AG04449 (cell line): ENCODE data around the gene IPMK.
"Not testable (repeated sequence)": the region's sequence is repeated elsewhere in the genome, so short reads cannot be mapped to it uniquely, and the experiment has no call there.

Experiments
- CTCF ChIA-PET: fragments of 350-600 bp; formaldehyde crosslinking; extraction: SDS; loops from one replicate; lab custom pipeline; 2021; ENCODE audit warnings: antibody characterized with exemption; lab: Yijun Ruan, JAX
- POLR2A ChIA-PET: fragments of 400-600, 350-600 bp; formaldehyde crosslinking; extraction: SDS; loops from one replicate; lab custom pipeline; 2020; ENCODE audit warnings: antibody characterized with exemption, inconsistent platforms; lab: Yijun Ruan, JAX
- DNase-seq: peaks from one replicate; pipeline ENCODE4 v3.0.0-alpha.2; 2010; ENCODE audit warnings: low read depth, low spot score
- H3K4me3 ChIP-seq: 2 replicates; pipeline ENCODE4 v1.5.1; 2011; ENCODE audit warnings: low read depth, mild to moderate bottlenecking, control low read depth, low read length
- CTCF ChIP-seq: IDR thresholded peaks from one replicate; pipeline ENCODE4 v1.5.1; 2011; ENCODE audit warnings: mild to moderate bottlenecking, moderate library complexity, low read length, control low read depth, inconsistent platforms; ENCODE audit not compliant: insufficient read depth; ENCODE audit errors: missing control alignments

Gene IPMK

GRCh38 chr10:58239561-58240169 lies 28.0 kb downstream of the IPMK start:
- TF ChIP-seq CTCF, result no peak
- CTCF ChIA-PET, result interaction anchor here (1.8 to 1.9 kb wide), 2 partner anchors 52 to 62 kb away, joined by 5 to 11 read pairs; no protein-coding TSS in a partner anchor
- no peak overlapping the region for H3K4me3 ChIP-seq
- POLR2A ChIA-PET, result no interaction called here
- DNase-seq, result no peak

- CTCF ChIA-PET, result interaction anchor here (1.1 kb wide), 2 partner anchors 12 to 63 kb away, joined by 3 to 4 read pairs; no protein-coding TSS in a partner anchor
- POLR2A ChIA-PET, result interaction anchor here (1.0 kb wide), 1 partner anchor 32 kb away, joined by 6 read pairs; the partner anchor contains the start of gene CISD1
Observed at GRCh38 chr10:58237014-58237834, 30.5 kb downstream of the IPMK start.

GRCh38 chr10:58229856-58230255 lies 37.8 kb downstream of the IPMK start:
- DNase-seq, CTCF ChIA-PET, POLR2A ChIA-PET, H3K4me3 ChIP-seq: not testable (repeated sequence)

More at GRCh38 chr10:58237014-58237834, 30.5 kb downstream of the IPMK start:
- no peak for TF ChIP-seq CTCF
- DNase-seq, result peak; percentile 55
- no peak overlapping the region for H3K4me3 ChIP-seq

GRCh38 chr10:58225654-58226053 lies 42.0 kb downstream of the IPMK start:
- no peak for DNase-seq
- ChIA-PET POLR2A (no interaction called here), CTCF (interaction anchor here (1.1 kb wide), 1 partner anchor 74 kb away, joined by 3 read pairs; no protein-coding TSS in a partner anchor)
- no peak overlapping the region for H3K4me3 ChIP-seq
- no peak for TF ChIP-seq CTCF

- ChIA-PET POLR2A (no interaction called here), CTCF (no interaction called here)
- no peak for TF ChIP-seq CTCF
- no peak overlapping the region for H3K4me3 ChIP-seq
- peak; percentile 37 for DNase-seq
Observed at GRCh38 chr10:58220769-58221451, 46.8 kb downstream of the IPMK start.

- H3K4me3 ChIP-seq, result no peak overlapping the region
- no peak for TF ChIP-seq CTCF
- no peak for DNase-seq
- ChIA-PET POLR2A (no interaction called here), CTCF (no interaction called here)
Observed at GRCh38 chr10:58219875-58220274, 47.8 kb downstream of the IPMK start.
